Left lung (tissue), 10 donors: ENCODE data around the gene NUDT12. TPM values are rescaled to one million over a fixed set of nuclear protein-coding genes. Genes with fewer than 3 reads are reported as not detected.
A peak's percentile ranks its signal among the peaks of the same experiment; 100 is the strongest.

Experiments
- ATAC-seq: fragments of 200-7000 bp; cut with Tn5 transposase; one replicate; pipeline ENCODE4 v1.9.1; 2020; ENCODE audit warnings: moderate library complexity
- DNase-seq, 4 donors: peaks; one replicate each; pipeline ENCODE4 v3.0.0-alpha.2; 2013 to 2020
- H3K27ac ChIP-seq, 2 donors: fragments of 200-600 bp; sonication (generic) in 1 of 2; one replicate each; pipeline versions ENCODE4 v1.5.0 to v1.8.0; 2020 to 2021
- H3K27me3 ChIP-seq, 2 donors: fragments of 200-600 bp; sonication (generic) in 1 of 2; one replicate each; pipeline versions ENCODE4 v1.5.0 to v1.8.0; 2020 to 2021
- H3K36me3 ChIP-seq, 2 donors: fragments of 200-600 bp; sonication (generic) in 1 of 2; one replicate each; pipeline versions ENCODE4 v1.5.0 to v1.8.0; 2020 to 2021
- H3K4me1 ChIP-seq, 2 donors: fragments of 200-600 bp; one replicate each; pipeline ENCODE4 v1.8.0; 2021
- H3K4me3 ChIP-seq, 2 donors: fragments of 200-600 bp; sonication (generic) in 1 of 2; one replicate each; pipeline versions ENCODE4 v1.5.0 to v1.8.0; 2020 to 2021; ENCODE audit warnings: mild to moderate bottlenecking in 1 of 2
- H3K9me3 ChIP-seq, 2 donors: fragments of 200-600 bp; sonication (generic) in 1 of 2; one replicate each; pipeline versions ENCODE4 v1.5.0 to v1.8.0; 2020 to 2021
- CTCF ChIP-seq, 2 donors: fragments of 200-600 bp; sonication (generic) in 1 of 2; IDR thresholded peaks; one replicate each; pipeline versions ENCODE4 v1.5.0 to v1.8.0; 2021; ENCODE audit warnings: antibody characterized with exemption in 2 of 2
- intact Hi-C, 2 donors: fragments of 100-400 bp; cut with DNase I; formaldehyde crosslinking; loops; one replicate each; pipeline versions ENCODE4 v1.11.2 to v1.14.2; 2022
- polyA plus RNA-seq, 6 donors: library from polyadenylated mRNA; unstranded; fragments of 120-200 nt; gene quantifications; one replicate each; pipeline ENCODE4 v1.2.1, GENCODE V29; 2013; ENCODE audit not compliant: insufficient read length in 6 of 6
- total RNA-seq, 2 donors: library from RNA; stranded (reverse); fragmentation: NEBNext Ultra II Directional; extraction: Animal tissue kit (Norgen Biotek cat#: 25700); gene quantifications; one replicate each; pipeline ENCODE4 v1.2.1, GENCODE V29; 2021
- donor health status: DM: no; HTN: yes; CAD: no.
- donor health status: DM: no; HTN: no; CAD: no.

NUDT12 gene
- total and polyA plus RNA-seq, 8 donors, result 11.2 to 21.5 (median 18.0) TPM

- no peaks in the 10 kb centered on the region for H3K4me1 ChIP-seq
- no peak overlapping the region for H3K27ac ChIP-seq
- ATAC-seq, result no peak
- H3K27me3 ChIP-seq, result peaks cover 0 to 5% of the 10 kb centered on the region in 2 donors
- intact Hi-C loops, result no loop called here
- no peaks in the 10 kb centered on the region for H3K9me3 ChIP-seq
- no peak for TF ChIP-seq CTCF (IDR thresholded peaks at IDR 0.05)
- H3K36me3 ChIP-seq, result no peaks in the 10 kb centered on the region
- H3K4me3 ChIP-seq, result no peak overlapping the region
- peak in 1 of 4 donors; percentile 25 for DNase-seq
Observed at GRCh38 chr5:103571730-103572129, 9.1 kb upstream of the NUDT12 start.

GRCh38 chr5:103569313-103570060, 6.9 kb upstream of the NUDT12 start:
- intact Hi-C loops, result no loop called here
- H3K27ac ChIP-seq, result no peak overlapping the region

GRCh38 chr5:103565719-103566118, 3.1 kb upstream of the NUDT12 start:
- no peak overlapping the region for H3K4me3 ChIP-seq
- no peak overlapping the region for H3K27ac ChIP-seq
- no peak for ATAC-seq
- no peaks in the 10 kb centered on the region for H3K9me3 ChIP-seq
- TF ChIP-seq CTCF (IDR thresholded peaks at IDR 0.05), result no peak
- H3K27me3 ChIP-seq, result peaks cover 0 to 7% of the 10 kb centered on the region in 2 donors
- H3K4me1 ChIP-seq, result peaks cover 0 to 10% of the 10 kb centered on the region in 2 donors
- DNase-seq, result no peak
- no peaks in the 10 kb centered on the region for H3K36me3 ChIP-seq
- intact Hi-C loops, result no loop called here

More at GRCh38 chr5:103569313-103570060, 6.9 kb upstream of the NUDT12 start:
- no peak for TF ChIP-seq CTCF (IDR thresholded peaks at IDR 0.05)
- H3K4me3 ChIP-seq, result no peak overlapping the region
- H3K36me3 ChIP-seq, result no peaks in the 10 kb centered on the region
- no peaks in the 10 kb centered on the region for H3K4me1 ChIP-seq
- DNase-seq (no peak), ATAC-seq (no peak)
- peaks cover 0 to 7% of the 10 kb centered on the region in 2 donors for H3K27me3 ChIP-seq
- no peaks in the 10 kb centered on the region for H3K9me3 ChIP-seq

GRCh38 chr5:103561685-103562452, 720 bp downstream of the NUDT12 start:
- Histone ChIP-seq H3K4me1 (peaks cover 0 to 10% of the 10 kb centered on the region in 2 donors), H3K27ac (peak overlapping the region; percentile 80 to 84), H3K27me3 (peaks cover 0 to 4% of the 10 kb centered on the region in 2 donors), H3K9me3 (no peaks in the 10 kb centered on the region), H3K4me3 (peak overlapping the region; percentile 58 to 71), H3K36me3 (no peaks in the 10 kb centered on the region)
- no peak for TF ChIP-seq CTCF (IDR thresholded peaks at IDR 0.05)
- intact Hi-C loops, result no loop called here
- DNase-seq (peak in 1 of 4 donors; percentile 38), ATAC-seq (peak; percentile 67)

- intact Hi-C loops, result no loop called here
- H3K9me3 ChIP-seq, result no peaks in the 10 kb centered on the region
- no peak for TF ChIP-seq CTCF (IDR thresholded peaks at IDR 0.05)
- no peak overlapping the region for H3K4me3 ChIP-seq
- no peak for DNase-seq
- H3K36me3 ChIP-seq, result no peaks in the 10 kb centered on the region
- no peak overlapping the region for H3K27ac ChIP-seq
- ATAC-seq, result no peak
- H3K4me1 ChIP-seq, result peaks cover 0 to 10% of the 10 kb centered on the region in 2 donors
- H3K27me3 ChIP-seq, result no peaks in the 10 kb centered on the region
Observed at GRCh38 chr5:103560826-103561225, 1.8 kb downstream of the NUDT12 start.
